ENCODE measurements around the gene BACE1.

Gene BACE1

DNA sequence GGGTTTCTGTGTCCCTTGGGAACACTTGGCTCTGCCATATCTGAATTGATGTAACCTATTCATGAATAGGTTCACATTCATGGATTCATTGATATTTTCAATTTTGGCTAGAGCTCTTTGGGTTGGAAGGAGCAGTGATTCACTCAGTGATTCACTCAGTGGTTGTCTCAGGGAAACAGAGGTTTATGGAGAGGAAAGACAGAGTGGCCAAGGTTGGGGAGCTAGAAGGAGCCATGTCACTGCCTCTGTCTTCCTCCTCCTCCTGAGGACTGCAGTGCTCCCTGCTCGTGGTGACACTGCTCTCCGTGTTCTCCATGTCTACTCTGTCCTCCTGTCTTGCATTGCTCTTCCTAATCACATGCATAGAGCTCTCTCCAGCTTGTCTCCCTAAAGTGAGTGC, 29.0 kb upstream of the BACE1 start:
- Histone ChIP-seq H3K18ac (ENCODE audit: low read length) (no peak overlapping the region), H2BK12ac (ENCODE audit: low read length) (no peak overlapping the region), H3K36me3 (replicated peaks in 1 of 2; ENCODE audit: control insufficient read depth in 2 of 2, insufficient read depth in 2 of 2, low read length in 2 of 2) (peaks cover 13 to 64% of the 10 kb centered on the region in 2 donors), H3K9me3 (replicated peaks in 1 of 2; ENCODE audit: control insufficient read depth in 2 of 2, insufficient read depth in 1 of 2, low read depth in 1 of 2, low read length in 2 of 2) (peaks cover 0 to 1% of the 10 kb centered on the region in 2 donors), H2AFZ (ENCODE audit: low read length) (no peak overlapping the region), H3K9ac (ENCODE audit: low read depth, low read length, poor library complexity) (no peak overlapping the region), H3K4me2 (ENCODE audit: insufficient read depth, low read length, poor library complexity, severe bottlenecking) (no peak overlapping the region), H3K14ac (ENCODE audit: low read length) (no peak overlapping the region), H4K91ac (ENCODE audit: low read depth, low read length, poor library complexity) (no peak overlapping the region), H3K27ac (replicated peaks; ENCODE audit: low read length) (no peak overlapping the region), H2BK15ac (ENCODE audit: low read length) (no peak overlapping the region), H2BK5ac (ENCODE audit: low read length) (no peak overlapping the region), H3K4me1 (ENCODE audit: control insufficient read depth in 2 of 2, insufficient read depth in 1 of 2, low read depth in 1 of 2, low read length in 2 of 2) (no peaks in the 10 kb centered on the region), H3K27me3 (ENCODE audit: control insufficient read depth in 3 of 3, insufficient read depth in 3 of 3, low read depth in 1 of 3, low read length in 3 of 3) (no peaks in the 10 kb centered on the region), H2AK5ac (ENCODE audit: low read depth, low read length) (no peak overlapping the region), H3K4me3 (ENCODE audit: low read length in 2 of 2) (peak overlapping the region in 1 of 2 donors; percentile 58), H4K8ac (ENCODE audit: low read depth, low read length) (no peak overlapping the region), H3K79me1 (ENCODE audit: low read depth, low read length) (peaks cover 3% of the 10 kb centered on the region), H3K23ac (ENCODE audit: low read depth, low read length, poor library complexity) (no peak overlapping the region), H3K4ac (ENCODE audit: low read length) (no peak overlapping the region), H2BK120ac (ENCODE audit: low read depth, low read length) (no peak overlapping the region)
- DNase-seq (ENCODE audit: low spot score), result no peak
- WGBS, 2 donors (ENCODE audit: extremely low coverage in 2 of 2, insufficient read length in 2 of 2, insufficient replicate concordance in 1 of 2), result no CpG with 5 or more reads among the region's 2 CpGs

DNA sequence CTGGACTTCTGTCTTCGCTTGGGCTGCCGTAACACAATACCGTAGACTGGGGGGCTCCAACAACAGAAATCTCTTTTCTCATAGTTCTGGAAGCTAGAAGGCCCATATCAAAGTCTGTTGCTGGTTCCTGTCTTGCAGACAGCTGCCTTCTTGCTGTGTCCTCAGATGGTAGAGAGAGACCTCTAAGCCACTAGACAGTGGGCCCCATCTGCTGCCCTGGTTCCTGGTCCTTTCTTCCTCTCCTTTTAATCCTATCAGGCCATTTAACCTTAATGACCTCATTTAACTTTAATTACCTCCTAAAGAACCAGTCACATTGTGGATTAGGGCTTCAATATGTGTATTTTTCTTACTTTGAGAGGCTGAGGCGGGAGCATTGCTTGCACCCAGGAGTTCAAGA, 21.0 kb upstream of the BACE1 start:
- no peaks in the 10 kb centered on the region for H3K27me3 ChIP-seq (ENCODE audit: control insufficient read depth in 3 of 3, insufficient read depth in 3 of 3, low read depth in 1 of 3, low read length in 3 of 3)
- no CpG with 5 or more reads among the region's 4 CpGs for WGBS, 2 donors (ENCODE audit: extremely low coverage in 2 of 2, insufficient read length in 2 of 2, insufficient replicate concordance in 1 of 2)
- no peak overlapping the region for H2BK5ac ChIP-seq (ENCODE audit: low read length)
- H3K9ac ChIP-seq (ENCODE audit: low read depth, low read length, poor library complexity), result no peak overlapping the region
- no peak overlapping the region for H3K14ac ChIP-seq (ENCODE audit: low read length)
- H2BK120ac ChIP-seq (ENCODE audit: low read depth, low read length), result no peak overlapping the region
- H2AK5ac ChIP-seq (ENCODE audit: low read depth, low read length), result no peak overlapping the region
- no peak overlapping the region for H3K23ac ChIP-seq (ENCODE audit: low read depth, low read length, poor library complexity)
- no peaks in the 10 kb centered on the region for H3K9me3 ChIP-seq (replicated peaks in 1 of 2; ENCODE audit: control insufficient read depth in 2 of 2, insufficient read depth in 1 of 2, low read depth in 1 of 2, low read length in 2 of 2)
- no peak overlapping the region for H3K27ac ChIP-seq (replicated peaks; ENCODE audit: low read length)
- H4K91ac ChIP-seq (ENCODE audit: low read depth, low read length, poor library complexity), result no peak overlapping the region
- H3K4ac ChIP-seq (ENCODE audit: low read length), result no peak overlapping the region
- no peak overlapping the region for H4K8ac ChIP-seq (ENCODE audit: low read depth, low read length)
- H3K4me2 ChIP-seq (ENCODE audit: insufficient read depth, low read length, poor library complexity, severe bottlenecking), result no peak overlapping the region
- H2AFZ ChIP-seq (ENCODE audit: low read length), result no peak overlapping the region
- H2BK15ac ChIP-seq (ENCODE audit: low read length), result no peak overlapping the region
- no peaks in the 10 kb centered on the region for H3K79me1 ChIP-seq (ENCODE audit: low read depth, low read length)
- peaks cover 0 to 10% of the 10 kb centered on the region in 2 donors for H3K4me1 ChIP-seq (ENCODE audit: control insufficient read depth in 2 of 2, insufficient read depth in 1 of 2, low read depth in 1 of 2, low read length in 2 of 2)
- H3K4me3 ChIP-seq (ENCODE audit: low read length in 2 of 2), result no peak overlapping the region
- peaks cover 5 to 57% of the 10 kb centered on the region in 2 donors for H3K36me3 ChIP-seq (replicated peaks in 1 of 2; ENCODE audit: control insufficient read depth in 2 of 2, insufficient read depth in 2 of 2, low read length in 2 of 2)
- no peak overlapping the region for H3K18ac ChIP-seq (ENCODE audit: low read length)
- H2BK12ac ChIP-seq (ENCODE audit: low read length), result no peak overlapping the region
- DNase-seq (ENCODE audit: low spot score), result no peak

DNA sequence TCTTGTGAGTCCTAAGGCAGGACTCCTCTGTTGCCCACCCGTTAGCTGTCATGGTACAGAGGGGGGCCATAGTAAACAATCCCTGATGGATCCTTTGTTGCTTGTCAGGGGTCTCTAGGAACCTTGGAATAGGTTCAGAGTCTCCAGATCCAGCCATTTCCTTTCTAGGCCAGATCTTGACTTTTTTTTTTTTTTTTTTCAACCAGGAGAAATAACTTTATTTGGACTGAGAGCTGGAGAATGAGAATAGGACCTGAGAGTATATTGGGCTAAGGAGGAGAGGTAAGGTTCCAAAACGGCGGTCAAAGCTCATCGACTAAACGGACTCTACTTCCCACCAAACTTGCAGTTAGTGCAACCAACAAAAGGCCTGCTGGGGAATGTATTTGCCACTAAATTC, 19.3 kb upstream of the BACE1 start:
- H3K27ac ChIP-seq (replicated peaks; ENCODE audit: low read length), result no peak overlapping the region
- H4K8ac ChIP-seq (ENCODE audit: low read depth, low read length), result no peak overlapping the region
- H2BK12ac ChIP-seq (ENCODE audit: low read length), result no peak overlapping the region
- no peak overlapping the region for H3K23ac ChIP-seq (ENCODE audit: low read depth, low read length, poor library complexity)
- no peak for DNase-seq (ENCODE audit: low spot score)
- H3K4me2 ChIP-seq (ENCODE audit: insufficient read depth, low read length, poor library complexity, severe bottlenecking), result no peak overlapping the region
- H2AK5ac ChIP-seq (ENCODE audit: low read depth, low read length), result no peak overlapping the region
- no peak overlapping the region for H2BK5ac ChIP-seq (ENCODE audit: low read length)
- no peak overlapping the region for H3K14ac ChIP-seq (ENCODE audit: low read length)
- peaks cover 0 to 10% of the 10 kb centered on the region in 2 donors for H3K4me1 ChIP-seq (ENCODE audit: control insufficient read depth in 2 of 2, insufficient read depth in 1 of 2, low read depth in 1 of 2, low read length in 2 of 2)
- H3K79me1 ChIP-seq (ENCODE audit: low read depth, low read length), result no peaks in the 10 kb centered on the region
- H3K4ac ChIP-seq (ENCODE audit: low read length), result no peak overlapping the region
- no peak overlapping the region for H3K9ac ChIP-seq (ENCODE audit: low read depth, low read length, poor library complexity)
- H2BK15ac ChIP-seq (ENCODE audit: low read length), result no peak overlapping the region
- H3K4me3 ChIP-seq (ENCODE audit: low read length in 2 of 2), result no peak overlapping the region
- H4K91ac ChIP-seq (ENCODE audit: low read depth, low read length, poor library complexity), result no peak overlapping the region
- no peaks in the 10 kb centered on the region for H3K27me3 ChIP-seq (ENCODE audit: control insufficient read depth in 3 of 3, insufficient read depth in 3 of 3, low read depth in 1 of 3, low read length in 3 of 3)
- no CpG with 5 or more reads among the region's 5 CpGs for WGBS, 2 donors (ENCODE audit: extremely low coverage in 2 of 2, insufficient read length in 2 of 2, insufficient replicate concordance in 1 of 2)
- H3K18ac ChIP-seq (ENCODE audit: low read length), result no peak overlapping the region
- H2AFZ ChIP-seq (ENCODE audit: low read length), result no peak overlapping the region
- H3K9me3 ChIP-seq (replicated peaks in 1 of 2; ENCODE audit: control insufficient read depth in 2 of 2, insufficient read depth in 1 of 2, low read depth in 1 of 2, low read length in 2 of 2), result no peaks in the 10 kb centered on the region
- peaks cover 5 to 42% of the 10 kb centered on the region in 2 donors for H3K36me3 ChIP-seq (replicated peaks in 1 of 2; ENCODE audit: control insufficient read depth in 2 of 2, insufficient read depth in 2 of 2, low read length in 2 of 2)
- no peak overlapping the region for H2BK120ac ChIP-seq (ENCODE audit: low read depth, low read length)

DNA sequence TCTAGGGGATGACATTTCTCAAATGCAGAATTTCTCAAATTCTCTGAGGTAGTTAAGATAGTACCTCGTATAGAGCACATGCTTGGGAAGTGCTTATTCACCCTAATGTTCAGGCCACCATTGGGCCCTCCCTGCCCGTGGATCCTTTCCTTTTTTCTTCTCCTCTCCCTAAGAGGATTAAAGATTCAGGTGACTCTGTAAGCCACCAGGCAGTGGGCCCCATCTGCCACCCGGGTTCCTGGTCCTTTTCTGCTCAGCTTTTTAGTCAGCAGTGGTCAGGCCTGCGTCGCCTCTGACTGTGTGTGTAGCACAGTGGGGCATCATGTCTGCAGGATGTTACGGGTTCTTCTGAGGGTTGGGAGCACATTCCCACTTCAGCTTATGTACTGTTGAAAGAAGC, 18.8 kb upstream of the BACE1 start:
- Histone ChIP-seq H2BK120ac (ENCODE audit: low read depth, low read length) (no peak overlapping the region), H3K79me1 (ENCODE audit: low read depth, low read length) (no peaks in the 10 kb centered on the region), H2AFZ (ENCODE audit: low read length) (no peak overlapping the region), H4K91ac (ENCODE audit: low read depth, low read length, poor library complexity) (no peak overlapping the region), H3K27me3 (ENCODE audit: control insufficient read depth in 3 of 3, insufficient read depth in 3 of 3, low read depth in 1 of 3, low read length in 3 of 3) (no peaks in the 10 kb centered on the region), H3K9me3 (replicated peaks in 1 of 2; ENCODE audit: control insufficient read depth in 2 of 2, insufficient read depth in 1 of 2, low read depth in 1 of 2, low read length in 2 of 2) (no peaks in the 10 kb centered on the region), H3K4me3 (ENCODE audit: low read length in 2 of 2) (no peak overlapping the region), H2BK5ac (ENCODE audit: low read length) (no peak overlapping the region), H3K14ac (ENCODE audit: low read length) (no peak overlapping the region), H3K23ac (ENCODE audit: low read depth, low read length, poor library complexity) (no peak overlapping the region), H3K4ac (ENCODE audit: low read length) (no peak overlapping the region), H3K4me1 (ENCODE audit: control insufficient read depth in 2 of 2, insufficient read depth in 1 of 2, low read depth in 1 of 2, low read length in 2 of 2) (peaks cover 0 to 10% of the 10 kb centered on the region in 2 donors), H2AK5ac (ENCODE audit: low read depth, low read length) (no peak overlapping the region), H2BK15ac (ENCODE audit: low read length) (no peak overlapping the region), H2BK12ac (ENCODE audit: low read length) (no peak overlapping the region), H4K8ac (ENCODE audit: low read depth, low read length) (no peak overlapping the region), H3K9ac (ENCODE audit: low read depth, low read length, poor library complexity) (no peak overlapping the region), H3K4me2 (ENCODE audit: insufficient read depth, low read length, poor library complexity, severe bottlenecking) (no peak overlapping the region), H3K36me3 (replicated peaks in 1 of 2; ENCODE audit: control insufficient read depth in 2 of 2, insufficient read depth in 2 of 2, low read length in 2 of 2) (peaks cover 3 to 36% of the 10 kb centered on the region in 2 donors), H3K27ac (replicated peaks; ENCODE audit: low read length) (no peak overlapping the region), H3K18ac (ENCODE audit: low read length) (no peak overlapping the region)
- WGBS, 2 donors (ENCODE audit: extremely low coverage in 2 of 2, insufficient read length in 2 of 2, insufficient replicate concordance in 1 of 2), result no CpG with 5 or more reads among the region's 6 CpGs
- DNase-seq (ENCODE audit: low spot score), result no peak
